Measurements from ENCODE around the gene SMURF2. TPM values are rescaled to one million over a fixed set of nuclear protein-coding genes. Genes with fewer than 3 reads are reported as not detected.
"Not testable (repeated sequence)": the region's sequence is repeated elsewhere in the genome, so short reads cannot be mapped to it uniquely, and the experiment has no call there.

The SMURF2 gene
- total RNA-seq, 4 donors from 2014 or later = 13.2 to 21.0 (median 20.5) TPM

DNA sequence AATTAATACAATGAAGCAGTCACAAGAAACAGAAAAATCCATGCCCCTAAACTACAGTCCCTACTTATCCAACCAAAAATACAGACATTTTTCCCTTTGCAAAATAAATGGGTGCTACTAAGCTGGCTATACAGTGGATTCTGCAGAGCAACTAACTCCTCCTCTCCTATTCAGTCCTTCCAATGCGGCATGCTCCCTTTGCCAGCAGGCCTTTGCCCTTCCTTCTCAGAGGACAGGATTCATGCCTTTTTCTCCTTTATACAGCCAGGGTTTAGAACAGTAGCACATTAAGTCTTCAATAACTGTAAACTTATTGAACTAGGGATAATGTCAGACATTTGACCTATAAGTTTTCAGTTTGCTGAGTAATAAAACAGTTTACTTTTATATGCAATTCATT, 70.2 kb downstream of the SMURF2 start:
- TF ChIP-seq, protein P1, sequence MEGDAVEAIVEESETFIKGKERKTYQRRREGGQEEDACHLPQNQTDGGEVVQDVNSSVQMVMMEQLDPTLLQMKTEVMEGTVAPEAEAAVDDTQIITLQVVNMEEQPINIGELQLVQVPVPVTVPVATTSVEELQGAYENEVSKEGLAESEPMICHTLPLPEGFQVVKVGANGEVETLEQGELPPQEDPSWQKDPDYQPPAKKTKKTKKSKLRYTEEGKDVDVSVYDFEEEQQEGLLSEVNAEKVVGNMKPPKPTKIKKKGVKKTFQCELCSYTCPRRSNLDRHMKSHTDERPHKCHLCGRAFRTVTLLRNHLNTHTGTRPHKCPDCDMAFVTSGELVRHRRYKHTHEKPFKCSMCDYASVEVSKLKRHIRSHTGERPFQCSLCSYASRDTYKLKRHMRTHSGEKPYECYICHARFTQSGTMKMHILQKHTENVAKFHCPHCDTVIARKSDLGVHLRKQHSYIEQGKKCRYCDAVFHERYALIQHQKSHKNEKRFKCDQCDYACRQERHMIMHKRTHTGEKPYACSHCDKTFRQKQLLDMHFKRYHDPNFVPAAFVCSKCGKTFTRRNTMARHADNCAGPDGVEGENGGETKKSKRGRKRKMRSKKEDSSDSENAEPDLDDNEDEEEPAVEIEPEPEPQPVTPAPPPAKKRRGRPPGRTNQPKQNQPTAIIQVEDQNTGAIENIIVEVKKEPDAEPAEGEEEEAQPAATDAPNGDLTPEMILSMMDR (IDR thresholded peaks at IDR 0.05) = no peak
- no peak for TF ChIP-seq POLR2A (IDR thresholded peaks at IDR 0.05)
- 95 to 100% methylated on average over 1 of the region's 1 CpG for WGBS, 2 donors
- DNase-seq (ENCODE audit: low spot score in 2 of 2) = no peak
- intact Hi-C loops (cut with DNase I; ENCODE audit: low total_unique reads) = no loop called here
- H3K4me3 ChIP-seq (ENCODE audit: low read depth, poor library complexity, severe bottlenecking) = no peak overlapping the region

DNA sequence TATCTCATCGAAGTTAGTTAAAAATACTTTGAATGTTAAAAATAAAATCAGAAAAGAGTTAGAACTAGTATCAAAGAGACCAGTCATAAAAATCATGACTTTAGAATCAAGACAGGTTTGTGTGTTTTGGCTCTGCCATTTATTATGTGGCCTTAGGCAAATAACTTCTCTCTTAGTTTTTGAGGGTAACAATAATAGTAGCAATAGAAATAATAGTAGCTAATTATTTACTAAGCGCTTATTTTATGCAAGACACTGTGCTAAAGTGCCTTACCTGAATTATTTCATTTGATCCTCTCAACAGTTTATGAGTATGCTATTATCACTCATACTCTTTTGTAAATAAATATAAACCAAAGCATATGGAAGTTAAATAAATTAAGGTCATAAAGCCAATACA, 77.0 kb downstream of the SMURF2 start:
- no peak overlapping the region for H3K4me3 ChIP-seq (ENCODE audit: low read depth, poor library complexity, severe bottlenecking)
- no peak for DNase-seq (ENCODE audit: low spot score in 2 of 2)
- 58 to 86% methylated on average over 2 of the region's 2 CpGs for WGBS, 2 donors
- intact Hi-C loops (cut with DNase I; ENCODE audit: low total_unique reads) = no loop called here
- TF ChIP-seq, protein P1 (IDR thresholded peaks at IDR 0.05) = no peak
- no peak for TF ChIP-seq POLR2A (IDR thresholded peaks at IDR 0.05)

DNA sequence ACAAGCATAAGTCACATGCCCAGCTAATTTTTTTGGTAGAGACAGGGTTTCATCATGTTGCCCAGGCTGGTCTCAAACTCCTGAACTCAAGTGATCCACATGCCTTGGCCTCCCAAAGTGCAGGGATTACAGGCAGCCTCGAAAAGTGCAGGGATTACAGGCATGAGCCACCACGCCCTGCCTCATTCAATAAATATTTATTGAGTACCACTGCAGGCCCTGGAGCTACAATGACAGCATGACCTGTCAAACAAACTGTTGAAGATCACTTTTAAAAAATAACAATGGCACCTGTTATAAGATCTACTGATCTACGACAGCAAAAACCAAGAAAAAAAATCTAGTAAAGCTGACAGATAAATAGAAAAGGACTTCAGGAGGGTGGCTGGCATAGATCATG, 79.1 kb downstream of the SMURF2 start:
- intact Hi-C loops (cut with DNase I; ENCODE audit: low total_unique reads) = no loop called here
- 79 to 80% methylated on average over 3 of the region's 3 CpGs for WGBS, 2 donors
- TF ChIP-seq, protein P1 (IDR thresholded peaks at IDR 0.05) = no peak
- no peak for TF ChIP-seq POLR2A (IDR thresholded peaks at IDR 0.05)
- no peak for DNase-seq (ENCODE audit: low spot score in 2 of 2)
- no peak overlapping the region for H3K4me3 ChIP-seq (ENCODE audit: low read depth, poor library complexity, severe bottlenecking)

DNA sequence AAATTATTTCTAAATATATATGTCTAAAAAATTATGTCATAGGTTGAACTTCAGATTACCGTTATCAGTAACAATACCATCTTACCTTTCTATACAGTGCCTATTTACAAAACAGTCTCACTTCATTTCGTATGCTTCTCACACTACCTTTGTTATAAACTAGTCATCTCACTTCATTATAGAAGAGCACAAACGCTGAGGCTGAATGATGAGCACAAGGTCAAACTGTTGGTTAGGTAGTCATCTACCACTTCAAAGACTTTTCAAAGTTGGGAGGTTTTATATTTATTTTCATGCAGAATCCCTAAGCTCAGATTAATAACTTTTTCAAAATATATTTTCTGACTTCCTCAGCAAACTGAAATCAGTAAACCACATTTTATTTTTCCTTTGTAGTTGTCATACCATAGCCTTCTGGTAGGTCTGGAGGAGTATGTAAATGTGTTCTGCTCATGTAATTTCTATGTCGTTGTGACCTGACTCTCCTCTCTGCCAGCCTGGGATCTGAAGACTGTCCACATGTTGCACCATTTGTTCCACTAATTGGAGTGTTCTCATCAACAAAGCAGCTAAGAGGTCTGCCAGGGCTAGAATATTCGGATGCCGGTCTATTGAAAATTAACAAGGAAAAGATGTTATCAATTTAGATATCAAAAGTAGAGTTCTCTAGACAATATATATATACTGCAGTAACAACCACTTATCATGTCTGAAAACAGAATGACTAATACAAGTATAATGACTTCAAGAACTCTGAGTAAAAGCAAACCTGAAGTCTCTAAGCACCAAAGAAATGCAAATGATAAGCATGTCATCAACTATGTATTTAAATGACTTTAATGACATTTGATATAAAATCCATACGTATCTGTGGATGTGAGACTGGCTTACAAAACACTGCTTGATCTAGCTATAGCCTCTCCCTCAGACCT, 81.5 kb downstream of the SMURF2 start:
- H3K4me3 ChIP-seq (ENCODE audit: low read depth, poor library complexity, severe bottlenecking) = no peak overlapping the region
- intact Hi-C loops (cut with DNase I; ENCODE audit: low total_unique reads) = no loop called here
- 63 to 69% methylated on average over 7 of the region's 7 CpGs for WGBS, 2 donors
- TF ChIP-seq, protein P1 (IDR thresholded peaks at IDR 0.05) = no peak
- TF ChIP-seq POLR2A (IDR thresholded peaks at IDR 0.05) = no peak
- no peak for DNase-seq (ENCODE audit: low spot score in 2 of 2)

DNA sequence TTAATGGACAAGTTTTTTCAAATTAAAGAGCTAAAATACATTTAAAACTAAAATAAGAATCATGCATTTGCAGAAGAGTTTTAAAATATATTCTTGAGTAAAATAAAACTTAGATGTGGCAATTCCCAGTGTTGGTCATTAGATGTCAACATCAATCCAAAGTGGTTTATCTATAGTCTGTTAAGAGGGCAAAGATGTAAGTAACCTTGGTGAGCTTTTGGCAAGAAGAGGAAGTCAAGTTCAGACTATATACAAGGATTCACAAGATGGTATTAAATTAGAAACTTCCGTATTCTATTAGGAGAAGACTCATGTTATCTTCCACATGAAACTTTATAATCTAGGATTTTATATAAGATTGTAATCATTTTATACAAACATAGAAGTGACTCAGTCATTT, 82.2 kb downstream of the SMURF2 start:
- WGBS, 2 donors = 81 to 92% methylated on average over 1 of the region's 1 CpG
- TF ChIP-seq, protein P1 (IDR thresholded peaks at IDR 0.05) = no peak
- no peak for TF ChIP-seq POLR2A (IDR thresholded peaks at IDR 0.05)
- intact Hi-C loops (cut with DNase I; ENCODE audit: low total_unique reads) = no loop called here
- H3K4me3 ChIP-seq (ENCODE audit: low read depth, poor library complexity, severe bottlenecking) = no peak overlapping the region
- DNase-seq (ENCODE audit: low spot score in 2 of 2) = no peak

GRCh38 chr17:64577025-64577424, 85.1 kb downstream of the SMURF2 start:
- DNase-seq (ENCODE audit: low spot score in 2 of 2); intact Hi-C loops (cut with DNase I; ENCODE audit: low total_unique reads); H3K4me3 ChIP-seq (ENCODE audit: low read depth, poor library complexity, severe bottlenecking): not testable (repeated sequence)
- 99 to 100% methylated on average over 4 of the region's 4 CpGs for WGBS, 2 donors
